B cell (primary cell): ENCODE results near the gene AQP10. TPM values are rescaled to one million over a fixed set of nuclear protein-coding genes. Genes with fewer than 3 reads are reported as not detected.

Source experiments
- ATAC-seq: fragments of 200-7000 bp; cut with Tn5 transposase; one replicate; pipeline ENCODE4 v1.10.0; 2021; ENCODE audit warnings: low read depth, mild to moderate bottlenecking, moderate number of reproducible peaks, moderate library complexity
- CTCF ChIA-PET: fragments of 350-600 bp; sonication (Branson Sonifier 250); formaldehyde crosslinking; loops from one replicate; lab custom pipeline; 2021; ENCODE audit warnings: antibody characterized with exemption, inconsistent platforms; lab: Charles Lee
- POLR2A ChIA-PET: fragments of 350-600 bp; sonication (Branson Sonifier 250); formaldehyde crosslinking; loops from one replicate; lab custom pipeline; 2021; ENCODE audit warnings: antibody characterized with exemption; lab: Charles Lee
- DNase-seq: peaks from one replicate; pipeline ENCODE4 v3.0.0; 2013
- H2AFZ ChIP-seq: 2 replicates; pipeline ENCODE4 v1.6.1; 2012; ENCODE audit warnings: mild to moderate bottlenecking, low read depth, low read length; ENCODE audit not compliant: insufficient read depth, poor library complexity, severe bottlenecking
- H3K27ac ChIP-seq, 2 donors: 1 replicate in 1 of 2; 2 replicates in 1 of 2; pipeline ENCODE4 v1.5.1; 2012 to 2013; ENCODE audit warnings: low read length in 2 of 2, mild to moderate bottlenecking in 2 of 2, moderate library complexity in 1 of 2
- H3K27me3 ChIP-seq, 4 experiments: fragments of 200-600 bp in 1 of 4; sonication (generic) in 1 of 4; replicated peaks in 1 of 4; 1 replicate in 2 of 4; 2 replicates in 2 of 4; pipeline versions ENCODE4 v1.6.1 to v1.7.0; 2013 to 2016; ENCODE audit warnings: low read length in 3 of 4, mild to moderate bottlenecking in 2 of 4, mixed read lengths in 1 of 4, moderate library complexity in 1 of 4; ENCODE audit not compliant: insufficient read depth in 4 of 4, control insufficient read depth in 3 of 4; ENCODE audit errors: control extremely low read depth in 1 of 4
- H3K36me3 ChIP-seq, 2 experiments: replicated peaks in 1 of 2; 1 replicate in 1 of 2; 2 replicates in 1 of 2; pipeline versions ENCODE4 v1.6.1 to v1.7.1; 2013; ENCODE audit warnings: low read length in 1 of 2; ENCODE audit not compliant: insufficient read depth in 2 of 2, control insufficient read depth in 1 of 2; ENCODE audit errors: control extremely low read depth in 1 of 2, extremely low read depth in 1 of 2
- H3K4me1 ChIP-seq, 2 donors: fragments of 200-600 bp in 1 of 2; sonication (generic) in 1 of 2; 1 replicate in 1 of 2; 2 replicates in 1 of 2; pipeline versions ENCODE4 v1.5.1 to v1.6.1; 2013 to 2017; ENCODE audit warnings: low read length in 2 of 2; ENCODE audit not compliant: control insufficient read depth in 2 of 2, insufficient read depth in 2 of 2
- H3K4me2 ChIP-seq: replicated peaks from 2 replicates; pipeline ENCODE3; 2012; ENCODE audit warnings: mild to moderate bottlenecking, low read depth, low read length; ENCODE audit not compliant: poor library complexity, severe bottlenecking
- H3K4me3 ChIP-seq, 5 experiments: fragments of 200-600 bp in 1 of 5; sonication (generic) in 1 of 5; 1 replicate in 3 of 5; 2 replicates in 2 of 5; pipeline versions ENCODE4 v1.5.1 to v1.7.0; 2011 to 2016; ENCODE audit warnings: low read length in 4 of 5, mild to moderate bottlenecking in 4 of 5, low read depth in 2 of 5, control low read depth in 1 of 5, moderate library complexity in 1 of 5; ENCODE audit not compliant: insufficient read depth in 1 of 5; ENCODE audit errors: control extremely low read depth in 1 of 5, extremely low read depth in 1 of 5
- H3K79me2 ChIP-seq: fragments of 200-600 bp; sonication (generic); one replicate; pipeline ENCODE4 v1.6.0; 2016; ENCODE audit warnings: low read length; ENCODE audit not compliant: control insufficient read depth, insufficient read depth
- H3K9ac ChIP-seq: fragments of 200-600 bp; sonication (generic); 2 replicates; pipeline ENCODE4 v1.6.1; 2017; ENCODE audit warnings: mild to moderate bottlenecking, low read length, moderate library complexity
- H3K9me3 ChIP-seq, 3 donors: one replicate each; pipeline versions ENCODE4 v1.6.1 to v1.7.1; 2013; ENCODE audit warnings: low read length in 2 of 3; ENCODE audit not compliant: control insufficient read depth in 2 of 3, insufficient read depth in 1 of 3; ENCODE audit errors: control extremely low read depth in 1 of 3
- H4K20me1 ChIP-seq: 2 replicates; pipeline ENCODE4 v1.6.0; 2012; ENCODE audit warnings: mild to moderate bottlenecking, low read length; ENCODE audit not compliant: insufficient read depth, control insufficient read depth, poor library complexity, severe bottlenecking
- H3K27ac Mint-ChIP-seq: one replicate; pipeline ENCODE4 v1.8.0; 2021; ENCODE audit warnings: mixed read lengths
- H3K27me3 Mint-ChIP-seq: one replicate; pipeline ENCODE4 v1.8.0; 2021; ENCODE audit warnings: mixed read lengths
- H3K4me1 Mint-ChIP-seq: one replicate; pipeline ENCODE4 v1.8.0; 2021; ENCODE audit warnings: mixed read lengths
- H3K4me3 Mint-ChIP-seq: one replicate; pipeline ENCODE4 v1.8.0; 2021; ENCODE audit warnings: mixed read lengths
- H3K9me3 Mint-ChIP-seq: one replicate; pipeline ENCODE4 v1.8.0; 2022; ENCODE audit warnings: mixed read lengths; ENCODE audit not compliant: insufficient read depth
- CTCF ChIP-seq: fragments of 200-600 bp; IDR thresholded peaks from one replicate; pipeline ENCODE4 v1.8.0; 2022; ENCODE audit warnings: antibody characterized with exemption, mild to moderate bottlenecking
- EZH2 ChIP-seq: IDR thresholded peaks from 2 replicates; pipeline ENCODE4 v1.6.1; 2012; ENCODE audit warnings: borderline replicate concordance, low read depth, mild to moderate bottlenecking, moderate library complexity, low read length; ENCODE audit not compliant: insufficient read depth, poor library complexity, severe bottlenecking
- WGBS: methylation state at CpG from one replicate; pipeline ENCODE4 v1.1.5; 2013; ENCODE audit warnings: missing lambda C conversion rate; ENCODE audit not compliant: insufficient coverage; 5-methylcytosine and 5-hydroxymethylcytosine counted together
- intact Hi-C: fragments of 100-400 bp; cut with micrococcal nuclease; formaldehyde crosslinking; loops from one replicate; pipeline ENCODE4 v1.10.0; 2022
- polyA plus RNA-seq: library from polyadenylated mRNA; depleted of rRNA; stranded (reverse); fragments of >200 nt; gene quantifications from 2 replicates; pipeline ENCODE4 v1.2.3, GENCODE V29; 2012
- total RNA-seq, 2 donors: library from RNA; stranded (reverse); fragments of 120-200 nt in 1 of 2; gene quantifications; 1 replicate in 1 of 2; 2 replicates in 1 of 2; pipeline versions ENCODE4 v1.2.3 to v1.2.4, GENCODE V29; 2013 to 2022

The AQP10 gene
- total and polyA plus RNA-seq, 2 donors (not counting 1 experiment from before 2014, with no cell fraction given): 0.06 TPM; not detected in 1

- Mint-ChIP-seq H3K4me1 (no peaks in the 10 kb centered on the region), H3K27ac (no peak overlapping the region), H3K27me3 (peaks cover 3% of the 10 kb centered on the region), H3K4me3 (no peak overlapping the region), H3K9me3 (no peaks in the 10 kb centered on the region)
- no peaks in the 10 kb centered on the region for H3K79me2 ChIP-seq
- H2AFZ ChIP-seq: no peak overlapping the region
- no peak overlapping the region for H3K9ac ChIP-seq
- H3K4me1 ChIP-seq: no peaks in the 10 kb centered on the region
- WGBS: no CpG with 5 or more reads among the region's 3 CpGs
- peaks cover 0 to 7% (median 0%) of the 10 kb centered on the region in 3 donors for H3K9me3 ChIP-seq
- H3K4me2 ChIP-seq: no peak overlapping the region
- no peak for ATAC-seq
- intact Hi-C loops: no loop called here
- ChIA-PET CTCF (interaction anchor here (1.0 kb wide), 1 partner anchor 47 kb away, joined by 3 read pairs; no protein-coding TSS in a partner anchor), POLR2A (no interaction called here)
- no peak overlapping the region for H3K27ac ChIP-seq
- no peak overlapping the region for H3K4me3 ChIP-seq
- H3K36me3 ChIP-seq: no peaks in the 10 kb centered on the region
- peaks cover 0 to 8% (median 0%) of the 10 kb centered on the region in 4 experiments for H3K27me3 ChIP-seq
- no peak for TF ChIP-seq CTCF
- no peak for TF ChIP-seq EZH2
- DNase-seq: no peak
- no peaks in the 10 kb centered on the region for H4K20me1 ChIP-seq
Measured at GRCh38 chr1:154288661-154289060, 32.2 kb upstream of the AQP10 start.

- Histone ChIP-seq H3K27ac (no peak overlapping the region), H4K20me1 (no peaks in the 10 kb centered on the region), H3K4me2 (no peak overlapping the region), H3K9ac (no peak overlapping the region), H3K79me2 (no peaks in the 10 kb centered on the region), H3K36me3 (no peaks in the 10 kb centered on the region), H3K27me3 (peaks cover 0 to 8% (median 0%) of the 10 kb centered on the region in 4 experiments), H2AFZ (no peak overlapping the region), H3K4me3 (no peak overlapping the region), H3K4me1 (no peaks in the 10 kb centered on the region), H3K9me3 (peaks cover 0 to 26% (median 17%) of the 10 kb centered on the region in 3 donors)
- TF ChIP-seq EZH2: no peak
- TF ChIP-seq CTCF: no peak
- ATAC-seq (no peak), DNase-seq (no peak)
- peaks cover 3% of the 10 kb centered on the region for H3K27me3 Mint-ChIP-seq
- peaks cover 2% of the 10 kb centered on the region for H3K9me3 Mint-ChIP-seq
- ChIA-PET POLR2A (no interaction called here), CTCF (interaction anchor here (0.6 kb wide), 1 partner anchor 11 kb away, joined by 3 read pairs; no protein-coding TSS in a partner anchor)
- no peak overlapping the region for H3K4me3 Mint-ChIP-seq
- no peak overlapping the region for H3K27ac Mint-ChIP-seq
- intact Hi-C loops: no loop called here
- no peaks in the 10 kb centered on the region for H3K4me1 Mint-ChIP-seq
- WGBS: no CpG with 5 or more reads among the region's 1 CpG
Measured at GRCh38 chr1:154290921-154291320, 30.0 kb upstream of the AQP10 start.
